GM18517 (cell line): ENCODE results near the gene SCD5.
"Not testable (repeated sequence)": the region's sequence is repeated elsewhere in the genome, so short reads cannot be mapped to it uniquely, and the experiment has no call there.

Experiments used
- ATAC-seq: cut with Tn5 transposase; IDR thresholded peaks from one replicate; pipeline ENCODE4 v1.9.1; 2021; ENCODE audit warnings: mild to moderate bottlenecking, moderate library complexity; ENCODE audit not compliant: unreplicated experiment

Gene SCD5

GRCh38 chr4:82798168-82799005 lies at the start of gene SCD5:
Gene SCD5 (minus strand): TSS chr4:82798796. CDS start chr4:82798537, 259 bp downstream.
- ATAC-seq: peak; percentile 66

GRCh38 chr4:82842593-82842992 lies 44.0 kb upstream of the SCD5 start:
- no peak for ATAC-seq

- no peak for ATAC-seq
Measured at GRCh38 chr4:82839624-82840023, 41.0 kb upstream of the SCD5 start.

GRCh38 chr4:82833696-82834313 lies 35.2 kb upstream of the SCD5 start:
- no peak for ATAC-seq

GRCh38 chr4:82833060-82833459 lies 34.5 kb upstream of the SCD5 start:
- ATAC-seq: not testable (repeated sequence)

GRCh38 chr4:82825425-82825824 lies 26.8 kb upstream of the SCD5 start:
- no peak for ATAC-seq

- ATAC-seq: no peak
Measured at GRCh38 chr4:82823062-82823461, 24.5 kb upstream of the SCD5 start.

GRCh38 chr4:82820689-82821088 lies 22.1 kb upstream of the SCD5 start:
- ATAC-seq: no peak

- no peak for ATAC-seq
Measured at GRCh38 chr4:82818664-82819662, 20.4 kb upstream of the SCD5 start.

- not testable (repeated sequence) for ATAC-seq
Measured at GRCh38 chr4:82816874-82817273, 18.3 kb upstream of the SCD5 start.

- ATAC-seq: no peak
Measured at GRCh38 chr4:82814034-82814433, 15.4 kb upstream of the SCD5 start.

GRCh38 chr4:82811838-82812341 lies 13.3 kb upstream of the SCD5 start:
- no peak for ATAC-seq

GRCh38 chr4:82811392-82811791 lies 12.8 kb upstream of the SCD5 start:
- ATAC-seq: no peak

GRCh38 chr4:82810176-82810575 lies 11.6 kb upstream of the SCD5 start:
- ATAC-seq: no peak

GRCh38 chr4:82809619-82810018 lies 11.0 kb upstream of the SCD5 start:
- ATAC-seq: no peak

GRCh38 chr4:82803746-82804145 lies 5.2 kb upstream of the SCD5 start:
- no peak for ATAC-seq

- ATAC-seq: no peak
Measured at GRCh38 chr4:82802911-82803310, 4.3 kb upstream of the SCD5 start.

GRCh38 chr4:82801910-82802521 lies 3.4 kb upstream of the SCD5 start:
- no peak for ATAC-seq

GRCh38 chr4:82799006-82799881 lies 648 bp upstream of the SCD5 start:
- ATAC-seq: no peak
